Endothelial cell of hepatic sinusoid (primary cell): ENCODE measurements around the gene GPR15LG.
"Not testable (repeated sequence)": the region's sequence is repeated elsewhere in the genome, so short reads cannot be mapped to it uniquely, and the experiment has no call there.

Source experiments
- in situ Hi-C: cut with HindIII; loops from 2 replicates; pipeline ENCODE4 v1.10.0; 2017; ENCODE audit warnings: low sequenced_read_pairs

The GPR15LG gene

GRCh38 chr10:84173501-84173929 lies at the start of gene GPR15LG:
Gene GPR15LG, plus strand, starts transcription at chr10:84173801. Its CDS starts 51 bp downstream, at chr10:84173852.
- in situ Hi-C loops, result no loop called here

- in situ Hi-C loops, result not testable (repeated sequence)
Measured at GRCh38 chr10:84125910-84126784, 47.5 kb upstream of the GPR15LG start.

- in situ Hi-C loops, result no loop called here
Measured at GRCh38 chr10:84126785-84127167, 46.8 kb upstream of the GPR15LG start.

DNA sequence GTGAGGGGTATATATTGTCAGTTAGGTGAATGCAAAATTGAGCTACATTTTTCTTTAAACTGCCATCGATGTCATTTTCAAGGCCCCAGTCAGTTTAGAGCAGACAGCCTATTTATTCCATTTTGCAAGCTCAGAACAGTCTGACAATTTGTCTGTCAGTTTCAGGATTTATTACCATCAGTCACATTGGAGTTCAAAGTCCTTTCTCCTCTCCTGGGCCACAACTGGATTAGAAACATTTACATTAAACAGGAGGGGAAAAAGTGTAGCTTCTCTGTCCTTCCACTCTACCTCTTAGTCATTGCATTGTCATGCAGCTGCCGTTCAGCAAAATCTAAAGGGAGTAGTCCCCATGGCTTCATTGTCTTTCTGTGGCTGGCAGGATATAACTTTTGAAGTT lies 37.8 kb upstream of the GPR15LG start:
- in situ Hi-C loops, result no loop called here

- in situ Hi-C loops, result no loop called here
Measured at GRCh38 chr10:84137811-84138210, 35.8 kb upstream of the GPR15LG start.

DNA sequence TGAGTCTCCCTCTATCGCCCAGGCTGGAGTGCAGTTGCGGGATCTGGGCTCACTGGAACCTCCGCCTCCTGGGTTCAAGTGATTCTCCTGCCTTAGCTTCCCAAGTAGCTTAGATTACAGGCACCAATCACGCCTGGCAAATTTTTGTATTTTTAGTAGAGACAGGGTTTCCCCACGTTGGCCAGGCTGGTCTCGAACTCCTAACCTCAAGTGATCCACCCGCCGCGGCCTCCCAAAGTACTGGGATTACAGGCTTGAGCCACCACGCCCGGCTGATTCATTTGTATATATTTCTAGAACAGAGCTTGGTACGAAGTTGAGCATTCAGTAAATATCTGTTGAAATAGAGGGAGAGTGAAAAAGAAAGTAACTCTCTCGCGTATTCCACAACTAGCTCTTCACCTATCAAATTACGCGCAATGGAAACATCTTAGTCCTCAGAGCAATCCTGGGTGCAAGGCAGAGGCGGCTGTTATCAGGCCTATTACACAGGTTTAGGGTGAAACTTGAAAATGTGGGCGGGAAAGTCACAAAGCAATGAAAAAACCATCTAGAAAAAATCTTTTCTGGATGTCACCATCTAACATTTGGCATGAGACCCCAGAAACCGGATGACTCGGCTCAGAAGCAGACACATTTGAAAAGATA lies 35.0 kb upstream of the GPR15LG start:
- in situ Hi-C loops, result no loop called here

DNA sequence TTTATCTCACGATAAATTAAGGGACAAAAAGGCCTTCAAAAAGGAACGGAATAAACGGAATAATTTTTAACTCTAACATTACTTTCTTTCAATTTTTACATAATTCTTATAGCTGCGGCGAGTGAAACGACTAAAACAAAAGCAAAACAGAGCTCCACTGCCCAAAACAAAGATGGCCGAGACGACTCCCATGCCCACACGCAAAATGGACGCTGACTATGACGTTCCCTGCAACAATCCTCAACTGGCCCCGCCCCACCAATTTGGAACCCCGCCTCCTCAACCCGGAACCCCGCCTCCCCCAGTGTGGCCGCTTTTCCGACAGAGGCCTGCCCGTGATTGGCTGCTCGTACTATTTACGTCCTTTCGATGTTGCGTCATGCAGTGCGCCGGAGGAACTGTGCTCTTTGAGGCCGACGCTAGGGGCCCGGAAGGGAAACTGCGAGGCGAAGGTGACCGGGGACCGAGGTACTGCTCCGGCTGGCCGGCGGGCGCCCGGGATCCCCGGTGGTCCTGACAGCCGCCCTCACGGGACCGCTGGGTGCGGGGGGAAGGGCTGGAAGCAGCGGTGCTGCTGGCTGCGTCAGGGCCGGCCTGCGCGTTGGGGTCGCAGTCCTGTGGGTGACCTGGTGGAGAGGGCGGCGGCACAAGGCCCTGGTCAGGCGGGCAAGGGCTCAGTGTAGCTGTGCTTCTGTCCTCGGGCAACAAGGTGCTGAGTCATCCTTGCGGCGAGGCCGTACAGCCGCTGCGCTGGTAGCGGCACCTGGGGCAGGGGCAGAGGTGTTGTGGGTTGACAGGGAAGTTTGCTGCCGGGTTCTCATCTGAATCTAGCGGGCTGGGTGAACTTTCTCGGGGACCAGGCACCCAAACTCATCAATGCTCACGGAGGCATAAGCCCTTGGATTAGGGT lies 34.2 kb upstream of the GPR15LG start, which contains the start of gene GHITM:
Gene GHITM (plus strand): TSS at position 384 of the 910 bp plus-strand sequence. CDS start 1,992 bp downstream, outside the sequence.
- in situ Hi-C loops, result no loop called here

- in situ Hi-C loops, result no loop called here
Measured at GRCh38 chr10:84140036-84140379, 33.6 kb upstream of the GPR15LG start.

- in situ Hi-C loops, result loop anchor here (5.0 kb wide), 1 partner anchor 70 kb away; no protein-coding TSS in a partner anchor
Measured at GRCh38 chr10:84147347-84147746, 26.3 kb upstream of the GPR15LG start.

DNA sequence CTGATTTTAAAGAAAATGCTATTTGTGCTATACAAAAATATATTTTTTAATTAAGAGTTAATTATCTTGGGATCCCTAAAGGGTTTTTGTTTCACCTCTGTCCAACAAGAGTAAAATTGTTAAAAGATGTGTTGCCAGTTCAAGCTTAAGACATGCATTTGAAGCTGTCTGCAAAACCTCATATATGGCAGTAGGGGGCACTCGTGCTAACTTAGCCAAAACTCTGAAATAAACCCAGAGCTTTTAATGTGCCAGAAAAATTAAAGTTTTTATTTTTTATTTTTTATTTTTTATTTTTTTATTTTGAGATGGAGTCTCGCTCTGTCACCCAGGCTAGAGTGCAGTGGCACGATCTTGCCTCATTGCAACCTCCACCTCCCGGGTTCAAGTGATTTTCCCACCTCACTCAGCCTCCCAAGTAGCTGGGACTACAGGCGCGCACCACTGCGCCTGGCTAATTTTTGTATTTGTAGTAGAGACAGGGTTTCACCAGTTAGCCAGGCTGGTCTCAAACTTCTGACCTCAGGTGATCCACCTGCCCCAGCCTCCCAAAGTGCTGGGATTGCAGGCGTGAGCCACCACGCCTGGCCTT lies 25.5 kb upstream of the GPR15LG start:
- in situ Hi-C loops, result loop anchor here (5.0 kb wide), 1 partner anchor 69 kb away; no protein-coding TSS in a partner anchor

DNA sequence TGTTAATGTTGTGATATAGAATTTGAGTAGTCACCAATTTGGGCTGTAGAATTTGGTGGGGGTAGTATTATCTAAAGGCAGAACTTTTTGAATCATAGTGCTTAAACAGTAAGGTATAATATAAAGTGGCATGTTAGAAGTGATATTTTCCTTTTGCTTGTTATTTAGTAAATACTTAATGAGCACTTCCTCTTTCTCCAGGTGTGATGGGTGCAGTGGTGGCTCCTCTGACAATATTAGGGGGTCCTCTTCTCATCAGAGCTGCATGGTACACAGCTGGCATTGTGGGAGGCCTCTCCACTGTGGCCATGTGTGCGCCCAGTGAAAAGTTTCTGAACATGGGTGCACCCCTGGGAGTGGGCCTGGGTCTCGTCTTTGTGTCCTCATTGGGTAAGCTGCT lies 23.7 kb upstream of the GPR15LG start:
- in situ Hi-C loops, result loop anchor here (5.0 kb wide), 1 partner anchor 67 kb away; no protein-coding TSS in a partner anchor

GRCh38 chr10:84152769-84153168 lies 20.8 kb upstream of the GPR15LG start:
- in situ Hi-C loops, result no loop called here

DNA sequence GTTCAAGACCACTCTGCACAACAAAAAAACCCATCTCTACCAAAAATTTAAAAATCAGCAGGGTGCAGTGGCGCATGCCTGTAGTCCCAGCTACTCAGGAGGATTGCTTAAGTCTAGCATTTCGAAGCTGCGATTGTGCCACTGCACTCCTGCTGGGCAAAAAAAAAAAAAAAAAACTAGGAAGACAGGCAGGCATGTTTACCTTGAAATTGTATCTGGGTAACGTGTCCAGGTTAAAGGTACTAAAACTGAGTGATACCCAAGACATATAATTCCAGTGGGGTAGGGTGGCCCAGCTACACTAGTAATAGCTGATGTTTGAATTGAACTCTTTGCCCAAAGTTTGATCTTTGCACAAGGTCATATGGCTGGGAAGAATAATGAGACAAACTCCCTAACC lies 18.1 kb upstream of the GPR15LG start:
- in situ Hi-C loops, result no loop called here

DNA sequence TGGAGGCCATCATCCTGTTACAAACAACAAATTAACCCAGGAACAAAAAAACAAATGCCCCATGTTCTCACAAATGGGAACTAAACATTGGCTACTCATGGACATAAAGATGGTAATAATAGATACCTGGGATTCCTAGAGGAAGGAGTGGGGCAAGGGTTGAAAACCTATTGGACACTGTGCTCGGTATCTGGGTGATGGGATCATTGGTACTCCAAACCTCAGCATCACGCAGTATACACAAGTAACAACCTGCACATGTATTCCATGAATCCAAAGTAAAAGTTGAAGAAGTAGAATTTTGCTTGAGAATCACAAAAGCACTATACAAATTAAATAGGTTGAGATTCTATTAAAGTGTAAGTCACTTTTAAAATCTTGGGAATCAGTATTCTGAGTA lies 17.6 kb upstream of the GPR15LG start:
- in situ Hi-C loops, result no loop called here

GRCh38 chr10:84156768-84157167 lies 16.8 kb upstream of the GPR15LG start:
- in situ Hi-C loops, result no loop called here

GRCh38 chr10:84158061-84158460 lies 15.5 kb upstream of the GPR15LG start:
- in situ Hi-C loops, result no loop called here

- in situ Hi-C loops, result no loop called here
Measured at GRCh38 chr10:84158550-84158949, 15.1 kb upstream of the GPR15LG start.

GRCh38 chr10:84159076-84159685 lies 14.4 kb upstream of the GPR15LG start:
- in situ Hi-C loops, result no loop called here

DNA sequence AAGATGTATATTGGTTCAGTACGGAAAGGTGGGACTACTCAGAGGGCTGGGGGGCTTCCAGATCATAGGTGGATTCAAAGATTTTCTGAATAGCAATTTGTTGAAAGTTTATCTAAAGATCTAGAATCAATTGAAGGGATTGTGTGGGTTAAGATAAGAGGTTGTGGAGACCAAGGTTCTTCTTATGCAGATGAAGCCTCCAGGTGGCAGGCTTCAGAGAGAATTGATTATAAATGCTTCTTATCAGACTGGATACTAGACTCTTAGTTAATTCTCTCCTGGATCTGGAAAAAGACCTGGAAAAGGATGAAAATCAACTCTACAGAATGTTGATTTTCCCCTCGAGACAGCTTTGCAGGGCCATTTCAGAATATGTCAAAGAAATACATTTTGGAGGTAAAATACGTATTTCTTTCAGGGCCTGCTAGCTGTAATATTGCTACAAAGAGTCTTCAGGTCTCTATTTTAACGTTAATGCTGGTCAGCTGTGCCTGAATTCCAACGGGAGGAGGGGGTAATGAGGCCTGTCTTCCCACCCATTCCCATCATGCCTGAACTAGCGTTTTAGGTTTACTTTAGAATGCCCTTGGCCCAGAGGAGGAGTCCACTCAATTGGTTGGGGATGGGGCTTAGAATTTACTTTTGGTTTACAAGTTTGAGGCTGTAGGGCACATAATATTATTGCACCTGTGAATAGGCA lies 12.8 kb upstream of the GPR15LG start:
- in situ Hi-C loops, result no loop called here

DNA sequence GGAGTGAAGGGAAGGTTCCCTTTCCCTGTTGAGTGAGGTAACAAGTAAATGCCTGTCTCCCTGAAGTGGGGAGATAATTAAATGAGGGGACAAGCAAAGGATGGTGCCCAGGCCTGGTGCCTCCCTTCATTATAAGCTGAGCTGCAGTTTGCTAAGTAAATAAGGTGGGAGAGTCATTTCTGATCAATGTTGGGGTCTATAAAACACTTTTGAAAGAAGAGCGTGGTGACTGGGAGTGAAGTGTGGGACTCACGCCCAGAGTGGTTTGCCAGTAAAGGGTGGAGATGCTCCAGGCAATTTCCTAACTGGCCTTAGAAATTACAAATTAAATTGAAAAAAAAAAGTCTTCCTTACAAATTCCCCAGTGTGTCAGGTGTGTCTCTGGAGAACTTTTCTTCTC lies 9.6 kb upstream of the GPR15LG start:
- in situ Hi-C loops, result no loop called here
